Activated gamma-delta T cell treated with anti-CD3 and anti-CD28 coated beads, Interleukin-2, amount 50 U/mL, for 16 hours (primary cell): ENCODE measurements around the gene VEGFB.
A peak's percentile ranks its signal among the peaks of the same experiment; 100 is the strongest.

Experiments used
- DNase-seq: peaks from one replicate; pipeline ENCODE4 v3.0.0-alpha.2; 2020; ENCODE audit warnings: low read depth

VEGFB gene

GRCh38 chr11:64284048-64284961 lies 49.9 kb downstream of the VEGFB start, which contains the start of gene BAD:
Gene BAD, minus strand, starts transcription at chr11:64284665. Its CDS starts 297 bp downstream, at chr11:64284368.
- peak; percentile 89 for DNase-seq

GRCh38 chr11:64284962-64285884 lies 50.8 kb downstream of the VEGFB start, which contains the start of gene GPR137:
Gene GPR137, plus strand, starts transcription at chr11:64285848. Its CDS starts 677 bp downstream, at chr11:64286525.
- peak; percentile 89 for DNase-seq

DNA sequence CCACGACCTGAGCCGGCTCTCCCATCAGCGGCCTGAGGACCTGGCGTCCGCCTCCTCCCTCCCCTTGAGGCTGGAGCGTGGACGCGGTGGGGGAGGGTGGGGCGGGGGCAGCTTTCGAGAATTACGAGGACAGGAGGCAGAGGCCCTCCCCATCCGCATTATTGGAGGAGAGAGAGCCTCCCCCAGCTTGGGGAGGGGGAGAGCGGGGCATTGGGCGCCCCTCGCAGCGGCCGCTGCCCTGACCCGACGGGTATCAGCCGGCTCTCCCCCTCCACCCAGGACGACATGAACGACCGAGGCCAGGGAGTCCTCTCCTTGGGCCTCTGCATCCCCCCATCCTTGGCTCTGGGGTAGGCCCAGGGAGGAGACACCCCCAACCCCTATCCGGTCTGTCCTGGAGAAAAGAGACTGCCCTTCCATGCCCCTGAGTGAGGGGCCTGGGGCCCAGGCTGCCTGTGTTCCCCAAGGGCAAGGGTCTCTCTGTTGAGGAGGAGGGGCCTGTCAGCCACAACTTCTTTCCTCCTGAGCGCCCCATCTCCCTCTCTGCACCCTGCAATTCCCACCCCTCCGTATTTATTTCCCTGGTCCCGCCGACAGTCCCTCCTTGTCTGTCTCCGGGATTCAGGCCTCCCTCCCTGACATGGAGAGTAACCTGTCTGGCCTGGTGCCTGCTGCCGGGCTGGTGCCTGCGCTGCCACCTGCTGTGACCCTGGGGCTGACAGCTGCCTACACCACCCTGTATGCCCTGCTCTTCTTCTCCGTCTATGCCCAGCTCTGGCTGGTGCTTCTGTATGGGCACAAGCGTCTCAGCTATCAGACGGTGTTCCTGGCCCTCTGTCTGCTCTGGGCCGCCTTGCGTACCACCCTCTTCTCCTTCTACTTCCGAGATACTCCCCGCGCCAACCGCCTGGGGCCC lies 51.8 kb downstream of the VEGFB start:
- DNase-seq: no peak

- DNase-seq: no peak
Observed at GRCh38 chr11:64286801-64287159, 52.4 kb downstream of the VEGFB start.

GRCh38 chr11:64287676-64288352 lies 53.4 kb downstream of the VEGFB start:
- no peak for DNase-seq

DNA sequence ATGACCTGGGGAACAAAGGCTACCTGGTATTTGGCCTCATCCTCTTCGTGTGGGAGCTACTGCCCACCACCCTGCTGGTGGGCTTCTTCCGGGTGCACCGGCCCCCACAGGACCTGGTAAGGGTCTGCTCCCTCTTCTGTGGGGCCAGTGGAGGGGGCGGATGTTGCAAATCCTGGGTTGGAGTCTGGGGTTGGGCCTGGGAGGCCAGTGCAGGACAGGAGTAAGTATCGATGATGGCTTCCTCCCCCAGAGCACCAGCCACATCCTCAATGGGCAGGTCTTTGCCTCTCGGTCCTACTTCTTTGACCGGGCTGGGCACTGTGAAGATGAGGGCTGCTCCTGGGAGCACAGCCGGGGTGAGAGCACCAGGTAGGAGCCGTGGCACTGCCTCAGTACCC lies 54.0 kb downstream of the VEGFB start:
- no peak for DNase-seq
